IMR-90 (cell line): ENCODE data around the gene CRIM1. TPM values are rescaled to one million over a fixed set of nuclear protein-coding genes. Genes with fewer than 3 reads are reported as not detected.
A peak's percentile ranks its signal among the peaks of the same experiment; 100 is the strongest.

Experiments used
- ATAC-seq: fragments of 200-7000 bp; cut with Tn5 transposase; 2 replicates; pipeline ENCODE4 v1.9.1; 2020; ENCODE audit warnings: low read depth, mild to moderate bottlenecking, moderate library complexity
- BruUV-seq: library from RNA; stranded (reverse); fragments of 400-500 nt; replicated peaks from 2 replicates; lab custom pipeline; 2021; lab: Mats Ljungman, UMichigan
- CTCF ChIA-PET: fragments of 300-600 bp; formaldehyde crosslinking; extraction: SDS; loops from one replicate; lab custom pipeline; 2021; ENCODE audit warnings: antibody characterized with exemption; lab: Yijun Ruan, JAX
- POLR2A ChIA-PET: fragments of 300-600 bp; sonication (Branson Sonifier 250); formaldehyde crosslinking; loops from one replicate; lab custom pipeline; 2022; ENCODE audit warnings: antibody characterized with exemption; ENCODE audit not compliant: unreplicated experiment; lab: Charles Lee
- DNase-seq: peaks from one replicate; pipeline ENCODE4 v3.0.0; 2013
- H2AFZ ChIP-seq: replicated peaks from 2 replicates; pipeline ENCODE3; 2013; ENCODE audit warnings: low read length, mild to moderate bottlenecking; ENCODE audit not compliant: poor library complexity
- H2AK5ac ChIP-seq: 2 replicates; pipeline ENCODE4 v1.6.1; 2013; ENCODE audit warnings: low read depth, low read length, inconsistent platforms
- H2AK9ac ChIP-seq: replicated peaks from 2 replicates; pipeline ENCODE3; 2013; ENCODE audit warnings: mild to moderate bottlenecking, low read depth, low read length, moderate library complexity; ENCODE audit not compliant: poor library complexity
- H2BK120ac ChIP-seq: 2 replicates; pipeline ENCODE4 v1.6.1; 2013; ENCODE audit warnings: low read depth, low read length, inconsistent platforms
- H2BK15ac ChIP-seq: 3 replicates; pipeline ENCODE4 v1.6.1; 2013; ENCODE audit warnings: low read depth, low read length, inconsistent platforms
- H2BK20ac ChIP-seq: 2 replicates; pipeline ENCODE4 v1.6.1; 2013; ENCODE audit warnings: low read depth, mild to moderate bottlenecking, inconsistent platforms, low read length, moderate library complexity
- H2BK5ac ChIP-seq: 2 replicates; pipeline ENCODE4 v1.6.1; 2013; ENCODE audit warnings: mild to moderate bottlenecking, low read depth, low read length, inconsistent platforms; ENCODE audit not compliant: poor library complexity, severe bottlenecking
- H3K14ac ChIP-seq: replicated peaks from 2 replicates; pipeline ENCODE4 v1.6.1; 2013; ENCODE audit warnings: low read depth, low read length, inconsistent platforms
- H3K18ac ChIP-seq: 2 replicates; pipeline ENCODE4 v1.6.1; 2013; ENCODE audit warnings: low read depth, low read length, control low read depth
- H3K23ac ChIP-seq: 2 replicates; pipeline ENCODE4 v1.6.1; 2013; ENCODE audit warnings: low read depth, low read length, inconsistent platforms
- H3K27ac ChIP-seq: 2 replicates; pipeline ENCODE4 v1.5.1; 2013; ENCODE audit warnings: mild to moderate bottlenecking, control low read depth, low read length; ENCODE audit not compliant: insufficient read depth
- H3K27me3 ChIP-seq: 2 replicates; pipeline ENCODE4 v1.6.1; 2013; ENCODE audit warnings: low read length; ENCODE audit not compliant: control insufficient read depth, insufficient read depth
- H3K36me3 ChIP-seq: 2 replicates; pipeline ENCODE4 v1.6.1; 2013; ENCODE audit warnings: low read length, mixed read lengths; ENCODE audit not compliant: control insufficient read depth, insufficient read depth
- H3K4ac ChIP-seq: 2 replicates; pipeline ENCODE4 v1.6.1; 2013; ENCODE audit warnings: low read depth, low read length, inconsistent platforms
- H3K4me1 ChIP-seq: 2 replicates; pipeline ENCODE4 v1.6.1; 2013; ENCODE audit warnings: low read length, mixed read lengths; ENCODE audit not compliant: control insufficient read depth, insufficient read depth
- H3K4me2 ChIP-seq: 2 replicates; pipeline ENCODE4 v1.6.1; 2013; ENCODE audit warnings: low read depth, mild to moderate bottlenecking, control low read depth, low read length, moderate library complexity
- H3K4me3 ChIP-seq: 2 replicates; pipeline ENCODE4 v1.5.1; 2013; ENCODE audit warnings: low read depth, mild to moderate bottlenecking, control low read depth, low read length, moderate library complexity; ENCODE audit not compliant: insufficient read depth
- H3K56ac ChIP-seq: 2 replicates; pipeline ENCODE4 v1.6.1; 2013; ENCODE audit warnings: low read length, inconsistent platforms; ENCODE audit not compliant: insufficient read depth; ENCODE audit errors: extremely low read depth
- H3K79me1 ChIP-seq, 2 experiments: 2 replicates each; pipeline ENCODE4 v1.6.1; 2013; ENCODE audit warnings: low read length in 2 of 2, inconsistent platforms in 1 of 2, low read depth in 1 of 2
- H3K9ac ChIP-seq: 2 replicates; pipeline ENCODE4 v1.6.1; 2013; ENCODE audit warnings: low read depth, low read length, control low read depth
- H3K9me1 ChIP-seq: 2 replicates; pipeline ENCODE4 v1.6.1; 2013; ENCODE audit warnings: low read length, inconsistent platforms; ENCODE audit not compliant: insufficient read depth
- H3K9me3 ChIP-seq: 2 replicates; pipeline ENCODE4 v1.6.1; 2013; ENCODE audit warnings: low read length; ENCODE audit not compliant: control insufficient read depth, insufficient read depth
- H4K20me1 ChIP-seq: 2 replicates; pipeline ENCODE4 v1.6.1; 2013; ENCODE audit warnings: low read length, inconsistent platforms; ENCODE audit not compliant: insufficient read depth
- H4K5ac ChIP-seq: 2 replicates; pipeline ENCODE4 v1.6.1; 2013; ENCODE audit warnings: mild to moderate bottlenecking, low read depth, low read length, control low read depth
- H4K8ac ChIP-seq, 2 experiments: 2 replicates each; pipeline ENCODE4 v1.6.1; 2013; ENCODE audit warnings: low read depth in 2 of 2, low read length in 2 of 2, control low read depth in 1 of 2, inconsistent platforms in 1 of 2
- H4K91ac ChIP-seq: 2 replicates; pipeline ENCODE4 v1.6.1; 2013; ENCODE audit warnings: low read depth, low read length, inconsistent platforms; ENCODE audit not compliant: insufficient read depth
- CEBPB ChIP-seq: IDR thresholded peaks from 2 replicates; pipeline ENCODE4 v1.6.1; 2012; ENCODE audit warnings: low read depth, low read length, improper control_type of control experiment
- MAFK ChIP-seq: IDR thresholded peaks from 2 replicates; pipeline ENCODE4 v1.6.1; 2012; ENCODE audit warnings: low read depth, low read length, improper control_type of control experiment
- POLR2A ChIP-seq: IDR thresholded peaks from 2 replicates; pipeline ENCODE4 v1.6.1; 2012; ENCODE audit warnings: mild to moderate bottlenecking, low read depth, low read length
- RCOR1 ChIP-seq: IDR thresholded peaks from 2 replicates; pipeline ENCODE4 v1.6.1; 2012; ENCODE audit warnings: mild to moderate bottlenecking, low read length, improper control_type of control experiment; ENCODE audit not compliant: insufficient replicate concordance
- RFX5 ChIP-seq: IDR thresholded peaks from 2 replicates; pipeline ENCODE4 v1.8.0; 2012; ENCODE audit warnings: low read depth, mild to moderate bottlenecking, low read length, moderate library complexity
- WGBS, 2 experiments: methylation state at CpG; one replicate each; pipeline versions ENCODE4 v1.1.5 to v1.1.7; 2013; ENCODE audit warnings: missing lambda C conversion rate in 2 of 2; ENCODE audit not compliant: insufficient read length in 1 of 2; ENCODE audit errors: extremely low coverage in 2 of 2; 5-methylcytosine and 5-hydroxymethylcytosine counted together
- dilution Hi-C: fragments of 300-500 bp; cut with HindIII; formaldehyde crosslinking; loops from one replicate; pipeline ENCODE4 v1.14.3; 2018; ENCODE audit warnings: low sequenced_read_pairs; ENCODE audit not compliant: unreplicated experiment
- in situ Hi-C: fragments of 300-500 bp; cut with MboI; formaldehyde crosslinking; loops from 3 replicates; pipeline ENCODE4 v1.14.3; 2019; ENCODE audit warnings: low sequenced_read_pairs, inconsistent platforms, mixed read lengths
- intact Hi-C: fragments of 100-400 bp; cut with micrococcal nuclease; formaldehyde crosslinking; loops from 2 replicates; pipeline ENCODE4 v1.10.0; 2022
- polyA plus RNA-seq, 3 experiments: library from polyadenylated mRNA; depleted of rRNA; stranded (reverse); fragments of >200 nt; gene quantifications; 2 replicates each; pipeline ENCODE4 v1.2.3, GENCODE V29; 2012; ENCODE audit warnings: low replicate concordance in 1 of 3
- total RNA-seq: library from RNA; depleted of rRNA; stranded (reverse); fragments of >200 nt; gene quantifications from 2 replicates; pipeline ENCODE4 v1.2.3, GENCODE V29; 2012
- TF ChIP-seq, protein P1 (sequence below): fragments of 150-350 bp; IDR thresholded peaks from 2 replicates; pipeline ENCODE4 v1.6.1; 2016; ENCODE audit warnings: low read depth, mild to moderate bottlenecking, low read length, moderate library complexity, borderline replicate concordance

CRIM1 gene
- total and polyA plus RNA-seq, 2 of the 4 experiments (the other 2 are of a cell fraction), result 285 to 490 TPM

DNA sequence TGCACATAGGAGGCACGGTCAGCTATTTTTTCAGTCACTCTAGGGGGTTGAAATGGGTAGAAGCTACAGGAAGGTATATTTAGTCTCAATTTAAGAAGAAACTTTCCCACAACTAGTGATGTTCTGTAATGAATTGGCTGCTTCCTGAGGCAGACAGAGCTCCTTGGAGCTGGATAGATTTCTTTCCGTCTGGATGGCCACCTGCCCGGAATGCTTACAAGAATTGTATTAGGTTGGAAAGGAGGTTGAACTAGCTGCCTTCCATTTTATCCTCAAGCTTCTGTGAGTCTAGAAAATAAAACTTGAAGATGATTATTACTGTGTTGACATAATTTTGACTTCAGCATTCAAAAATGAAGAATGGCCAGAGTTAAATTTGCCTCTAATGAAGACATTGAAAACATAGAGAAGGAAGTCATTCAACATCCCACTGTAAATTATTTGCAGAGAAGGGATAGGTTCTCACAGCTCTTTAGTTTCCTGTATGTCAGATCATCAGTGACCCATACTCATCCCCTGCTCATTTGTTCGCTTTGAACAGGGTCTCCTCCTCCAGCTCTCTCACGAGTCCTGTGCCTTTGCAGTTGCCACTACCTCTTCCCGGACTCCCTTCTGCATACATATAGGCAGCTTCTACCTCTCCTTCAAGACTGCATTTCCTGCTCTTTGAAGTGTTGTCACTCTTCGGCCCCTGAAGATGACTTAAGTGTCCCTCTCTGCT lies 88.8 kb downstream of the CRIM1 start:
- no peaks in the 10 kb centered on the region for H3K27me3 ChIP-seq
- no peak overlapping the region for H2AFZ ChIP-seq
- H3K4me1 ChIP-seq, result peaks cover 23% of the 10 kb centered on the region
- BruUV-seq, result no TSS peak
- H3K9me3 ChIP-seq, result no peaks in the 10 kb centered on the region
- no peak for DNase-seq
- H3K79me1 ChIP-seq, result peaks cover 61 to 85% of the 10 kb centered on the region in 2 experiments
- dilution Hi-C loops, result no loop called here
- H3K4me2 ChIP-seq, result no peak overlapping the region
- H2BK120ac ChIP-seq, result no peak overlapping the region
- no peak for ATAC-seq
- no peak overlapping the region for H2AK5ac ChIP-seq
- TF ChIP-seq POLR2A, result no peak
- TF ChIP-seq MAFK, result no peak
- no peak for TF ChIP-seq RCOR1
- TF ChIP-seq CEBPB, result no peak
- no peak for TF ChIP-seq RFX5
- TF ChIP-seq, protein P1, sequence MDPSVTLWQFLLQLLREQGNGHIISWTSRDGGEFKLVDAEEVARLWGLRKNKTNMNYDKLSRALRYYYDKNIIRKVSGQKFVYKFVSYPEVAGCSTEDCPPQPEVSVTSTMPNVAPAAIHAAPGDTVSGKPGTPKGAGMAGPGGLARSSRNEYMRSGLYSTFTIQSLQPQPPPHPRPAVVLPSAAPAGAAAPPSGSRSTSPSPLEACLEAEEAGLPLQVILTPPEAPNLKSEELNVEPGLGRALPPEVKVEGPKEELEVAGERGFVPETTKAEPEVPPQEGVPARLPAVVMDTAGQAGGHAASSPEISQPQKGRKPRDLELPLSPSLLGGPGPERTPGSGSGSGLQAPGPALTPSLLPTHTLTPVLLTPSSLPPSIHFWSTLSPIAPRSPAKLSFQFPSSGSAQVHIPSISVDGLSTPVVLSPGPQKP, result no peak
- H4K8ac ChIP-seq, result no peak overlapping the region
- peaks cover 29% of the 10 kb centered on the region; the same call in 1 of the 2 replicates for H4K20me1 ChIP-seq
- H3K14ac ChIP-seq, result peak overlapping the region; percentile 12; the same call in 1 of the 2 replicates
- WGBS, 2 experiments, result 85% methylated on average over 3 of the region's 7 CpGs; no CpG with 5 or more reads in 1 of the 2 experiments
- CTCF ChIA-PET, result no interaction called here
- intact Hi-C loops, result no loop called here
- no peak overlapping the region for H2AK9ac ChIP-seq
- POLR2A ChIA-PET, result no interaction called here
- no peak overlapping the region; the same call in 1 of the 2 replicates for H3K27ac ChIP-seq
- in situ Hi-C loops, result no loop called here
- no peak overlapping the region for H4K91ac ChIP-seq
- peak overlapping the region; percentile 47 for H2BK5ac ChIP-seq
- no peak overlapping the region; the same call in 1 of the 2 replicates for H3K18ac ChIP-seq
- H3K9ac ChIP-seq, result no peak overlapping the region
- H2BK15ac ChIP-seq, result no peak overlapping the region
- peak overlapping the region; percentile 52; the same call in 1 of the 2 replicates for H3K4ac ChIP-seq
- peaks cover 39% of the 10 kb centered on the region for H3K9me1 ChIP-seq
- H3K23ac ChIP-seq, result peak overlapping the region; percentile 40; the same call in 1 of the 2 replicates
- no peak overlapping the region for H3K4me3 ChIP-seq
- H3K56ac ChIP-seq, result no peak overlapping the region
- H2BK20ac ChIP-seq, result no peak overlapping the region; the same call in 1 of the 2 replicates
- H3K36me3 ChIP-seq, result peaks cover 42% of the 10 kb centered on the region
- H4K5ac ChIP-seq, result no peak overlapping the region
